Panc1 (cell line): ENCODE measurements around the gene DNER. TPM values are rescaled to one million over a fixed set of nuclear protein-coding genes. Genes with fewer than 3 reads are reported as not detected.

Experiments
- ATAC-seq: fragments of 200-7000 bp; cut with Tn5 transposase; 2 replicates; pipeline ENCODE4 v1.9.1; 2020; ENCODE audit warnings: mild to moderate bottlenecking, moderate library complexity
- BruUV-seq: library from RNA; stranded (reverse); fragments of 400-500 nt; replicated peaks from 2 replicates; lab custom pipeline; 2021; lab: Mats Ljungman, UMichigan
- CTCF ChIA-PET: fragments of 300-600 bp; sonication (Branson Sonifier 250); formaldehyde crosslinking; loops from one replicate; lab custom pipeline; 2022; ENCODE audit warnings: antibody characterized with exemption; lab: Charles Lee
- POLR2A ChIA-PET: fragments of 300-600 bp; sonication (Branson Sonifier 250); formaldehyde crosslinking; loops from one replicate; lab custom pipeline; 2022; ENCODE audit warnings: antibody characterized with exemption; lab: Charles Lee
- DNase-seq: peaks from one replicate; pipeline ENCODE4 v3.0.0-alpha.2; 2010; ENCODE audit warnings: low read depth, low spot score
- H3K27ac ChIP-seq: 2 replicates; pipeline ENCODE4 v1.5.1; 2011; ENCODE audit warnings: mild to moderate bottlenecking, low read length, inconsistent platforms
- H3K27me3 ChIP-seq: fragments of 200-500 bp; sonication (Bioruptor generic); 2 replicates; pipeline ENCODE4 v1.6.0; 2014; ENCODE audit warnings: low read length, inconsistent platforms; ENCODE audit not compliant: control insufficient read depth, insufficient read depth
- H3K36me3 ChIP-seq: fragments of 200-500 bp; sonication (Bioruptor generic); 2 replicates; pipeline ENCODE4 v1.5.1; 2014; ENCODE audit warnings: inconsistent platforms, mild to moderate bottlenecking, low read length, moderate library complexity; ENCODE audit not compliant: control insufficient read depth, insufficient read depth
- H3K4me1 ChIP-seq: 2 replicates; pipeline ENCODE4 v1.5.1; 2011; ENCODE audit warnings: inconsistent platforms, mild to moderate bottlenecking, low read length, moderate library complexity; ENCODE audit not compliant: control insufficient read depth, insufficient read depth
- H3K4me3 ChIP-seq, 2 experiments: 2 replicates each; pipeline ENCODE4 v1.5.1; 2011 to 2012; ENCODE audit warnings: low read depth in 2 of 2, low read length in 2 of 2, mild to moderate bottlenecking in 2 of 2, inconsistent platforms in 1 of 2, moderate library complexity in 1 of 2
- H3K9me3 ChIP-seq: fragments of 200-500 bp; sonication (Bioruptor generic); 2 replicates; pipeline ENCODE4 v1.5.1; 2014; ENCODE audit warnings: low read depth, mild to moderate bottlenecking, inconsistent platforms, low read length, moderate library complexity; ENCODE audit not compliant: control insufficient read depth, insufficient read depth
- POLR2AphosphoS5 ChIP-seq: IDR thresholded peaks from 2 replicates; pipeline ENCODE4 v1.6.1; 2012; ENCODE audit warnings: mild to moderate bottlenecking, low read depth, low read length, moderate library complexity
- SIN3A ChIP-seq: IDR thresholded peaks from 2 replicates; pipeline ENCODE4 v1.6.1; 2012; ENCODE audit warnings: low read depth, mild to moderate bottlenecking, low read length, moderate library complexity, borderline replicate concordance; ENCODE audit not compliant: insufficient read depth
- TCF7L2 ChIP-seq: IDR thresholded peaks from 2 replicates; pipeline ENCODE4 v1.6.1; 2011; ENCODE audit warnings: mild to moderate bottlenecking, low read depth, low read length, inconsistent platforms
- in situ Hi-C: cut with HindIII; loops from 2 replicates; pipeline ENCODE4 v1.10.0; 2016; ENCODE audit warnings: low sequenced_read_pairs, low pct_unique_long_range_greater_than_20kb
- intact Hi-C: fragments of 100-400 bp; cut with micrococcal nuclease; formaldehyde crosslinking; loops from one replicate; pipeline ENCODE4 v1.10.0; 2022; ENCODE audit not compliant: unreplicated experiment
- total RNA-seq: library from RNA; stranded (reverse); gene quantifications from one replicate; pipeline ENCODE4 v1.2.1, GENCODE V29; 2021; ENCODE audit not compliant: unreplicated experiment
- TF ChIP-seq, protein P1 (sequence below), 2 experiments: IDR thresholded peaks; 2 replicates each; pipeline ENCODE4 v1.6.1; 2011 to 2012; ENCODE audit warnings: low read depth in 2 of 2, control low read depth in 1 of 2, low read length in 1 of 2, mild to moderate bottlenecking in 1 of 2, moderate library complexity in 1 of 2; ENCODE audit not compliant: insufficient read depth in 1 of 2
- TF ChIP-seq, protein P2 (sequence below): fragments of 450-650 bp; IDR thresholded peaks from 2 replicates; pipeline ENCODE4 v1.5.1; 2017; ENCODE audit warnings: mild to moderate bottlenecking

Gene DNER
- total RNA-seq, 1 experiment from 2014 or later = 0.31 TPM

DNA sequence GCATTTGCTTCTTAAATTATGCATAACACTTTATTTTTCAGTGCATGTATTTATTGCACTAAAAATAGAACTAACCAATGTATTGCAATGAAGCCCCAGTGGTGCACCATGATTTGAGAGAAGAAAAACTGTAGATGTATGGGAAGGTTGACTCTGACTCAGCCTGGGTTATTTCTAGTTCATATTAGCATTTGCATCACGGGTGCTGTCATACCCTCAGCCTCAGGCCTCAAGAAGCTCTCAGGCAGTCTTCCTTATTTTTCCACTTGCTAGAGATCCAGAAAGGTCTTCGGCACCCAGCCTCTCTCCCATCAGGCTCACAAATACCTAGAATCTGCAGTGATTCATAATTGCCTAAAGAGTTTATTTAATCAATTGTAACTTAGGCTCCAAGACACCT lies 148.0 kb downstream of the DNER start:
- DNase-seq (no peak), ATAC-seq (no peak)
- no peaks in the 10 kb centered on the region for H3K27me3 ChIP-seq
- H3K4me1 ChIP-seq = no peaks in the 10 kb centered on the region
- CTCF ChIA-PET = no interaction called here
- intact Hi-C loops (no loop called here), in situ Hi-C loops (no loop called here)
- no peaks in the 10 kb centered on the region for H3K9me3 ChIP-seq
- no peak overlapping the region for H3K4me3 ChIP-seq
- POLR2A ChIA-PET = no interaction called here
- no peak overlapping the region for H3K27ac ChIP-seq
- H3K36me3 ChIP-seq = no peaks in the 10 kb centered on the region
- no TSS peak for BruUV-seq
- TF ChIP-seq, protein P1, sequence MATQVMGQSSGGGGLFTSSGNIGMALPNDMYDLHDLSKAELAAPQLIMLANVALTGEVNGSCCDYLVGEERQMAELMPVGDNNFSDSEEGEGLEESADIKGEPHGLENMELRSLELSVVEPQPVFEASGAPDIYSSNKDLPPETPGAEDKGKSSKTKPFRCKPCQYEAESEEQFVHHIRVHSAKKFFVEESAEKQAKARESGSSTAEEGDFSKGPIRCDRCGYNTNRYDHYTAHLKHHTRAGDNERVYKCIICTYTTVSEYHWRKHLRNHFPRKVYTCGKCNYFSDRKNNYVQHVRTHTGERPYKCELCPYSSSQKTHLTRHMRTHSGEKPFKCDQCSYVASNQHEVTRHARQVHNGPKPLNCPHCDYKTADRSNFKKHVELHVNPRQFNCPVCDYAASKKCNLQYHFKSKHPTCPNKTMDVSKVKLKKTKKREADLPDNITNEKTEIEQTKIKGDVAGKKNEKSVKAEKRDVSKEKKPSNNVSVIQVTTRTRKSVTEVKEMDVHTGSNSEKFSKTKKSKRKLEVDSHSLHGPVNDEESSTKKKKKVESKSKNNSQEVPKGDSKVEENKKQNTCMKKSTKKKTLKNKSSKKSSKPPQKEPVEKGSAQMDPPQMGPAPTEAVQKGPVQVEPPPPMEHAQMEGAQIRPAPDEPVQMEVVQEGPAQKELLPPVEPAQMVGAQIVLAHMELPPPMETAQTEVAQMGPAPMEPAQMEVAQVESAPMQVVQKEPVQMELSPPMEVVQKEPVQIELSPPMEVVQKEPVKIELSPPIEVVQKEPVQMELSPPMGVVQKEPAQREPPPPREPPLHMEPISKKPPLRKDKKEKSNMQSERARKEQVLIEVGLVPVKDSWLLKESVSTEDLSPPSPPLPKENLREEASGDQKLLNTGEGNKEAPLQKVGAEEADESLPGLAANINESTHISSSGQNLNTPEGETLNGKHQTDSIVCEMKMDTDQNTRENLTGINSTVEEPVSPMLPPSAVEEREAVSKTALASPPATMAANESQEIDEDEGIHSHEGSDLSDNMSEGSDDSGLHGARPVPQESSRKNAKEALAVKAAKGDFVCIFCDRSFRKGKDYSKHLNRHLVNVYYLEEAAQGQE (IDR thresholded peaks at IDR 0.05; ENCODE audit: insufficient read depth in 1 of 2, low read depth in 2 of 2, low read length in 1 of 2) = no peak
- no peak for TF ChIP-seq TCF7L2
- no peak for TF ChIP-seq POLR2AphosphoS5
- TF ChIP-seq, protein P2, sequence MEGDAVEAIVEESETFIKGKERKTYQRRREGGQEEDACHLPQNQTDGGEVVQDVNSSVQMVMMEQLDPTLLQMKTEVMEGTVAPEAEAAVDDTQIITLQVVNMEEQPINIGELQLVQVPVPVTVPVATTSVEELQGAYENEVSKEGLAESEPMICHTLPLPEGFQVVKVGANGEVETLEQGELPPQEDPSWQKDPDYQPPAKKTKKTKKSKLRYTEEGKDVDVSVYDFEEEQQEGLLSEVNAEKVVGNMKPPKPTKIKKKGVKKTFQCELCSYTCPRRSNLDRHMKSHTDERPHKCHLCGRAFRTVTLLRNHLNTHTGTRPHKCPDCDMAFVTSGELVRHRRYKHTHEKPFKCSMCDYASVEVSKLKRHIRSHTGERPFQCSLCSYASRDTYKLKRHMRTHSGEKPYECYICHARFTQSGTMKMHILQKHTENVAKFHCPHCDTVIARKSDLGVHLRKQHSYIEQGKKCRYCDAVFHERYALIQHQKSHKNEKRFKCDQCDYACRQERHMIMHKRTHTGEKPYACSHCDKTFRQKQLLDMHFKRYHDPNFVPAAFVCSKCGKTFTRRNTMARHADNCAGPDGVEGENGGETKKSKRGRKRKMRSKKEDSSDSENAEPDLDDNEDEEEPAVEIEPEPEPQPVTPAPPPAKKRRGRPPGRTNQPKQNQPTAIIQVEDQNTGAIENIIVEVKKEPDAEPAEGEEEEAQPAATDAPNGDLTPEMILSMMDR = no peak
- no peak for TF ChIP-seq SIN3A

DNA sequence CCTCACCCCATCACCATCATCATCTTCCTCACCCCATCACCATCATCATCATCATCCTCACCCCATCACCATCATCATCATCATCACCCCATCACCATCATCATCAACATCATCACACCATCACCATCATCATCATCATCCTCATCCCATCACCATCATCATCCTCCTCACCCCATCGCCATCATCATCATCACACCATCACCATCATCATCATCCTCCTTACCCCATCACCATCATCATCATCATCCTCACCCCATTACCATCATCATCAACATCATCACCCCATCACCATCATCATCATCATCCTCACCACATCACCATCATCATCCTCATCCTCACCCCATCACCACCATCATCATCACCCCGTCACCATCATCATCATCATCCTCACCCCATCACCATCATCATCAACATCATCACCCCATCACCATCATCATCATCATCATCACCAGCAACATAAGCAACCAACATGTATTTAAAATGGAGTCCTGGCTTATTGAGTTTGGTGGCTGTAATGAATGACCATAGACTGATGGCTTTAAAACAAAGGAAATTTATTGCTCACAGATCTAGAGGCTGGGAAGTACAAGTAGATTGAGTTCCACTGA lies 150.0 kb downstream of the DNER start:
- TF ChIP-seq, protein P1 (IDR thresholded peaks at IDR 0.05; ENCODE audit: insufficient read depth in 1 of 2, low read depth in 2 of 2, low read length in 1 of 2) = no peak
- TF ChIP-seq, protein P2 = no peak
- TF ChIP-seq POLR2AphosphoS5 = no peak
- Histone ChIP-seq H3K36me3 (no peaks in the 10 kb centered on the region), H3K4me1 (no peaks in the 10 kb centered on the region), H3K9me3 (no peaks in the 10 kb centered on the region), H3K4me3 (no peak overlapping the region), H3K27me3 (peaks cover 3% of the 10 kb centered on the region; the same call in 1 of the 2 replicates), H3K27ac (no peak overlapping the region)
- intact Hi-C loops (no loop called here), in situ Hi-C loops (no loop called here)
- POLR2A ChIA-PET = no interaction called here
- no TSS peak for BruUV-seq
- CTCF ChIA-PET = no interaction called here
- no peak for ATAC-seq
- no peak for DNase-seq
